GM18868 (cell line): Measurements from ENCODE around the gene XPOT.

ENCODE experiments used
- ATAC-seq: cut with Tn5 transposase; IDR thresholded peaks from one replicate; pipeline ENCODE4 v1.9.1; 2021; ENCODE audit warnings: mild to moderate bottlenecking, moderate library complexity; ENCODE audit not compliant: unreplicated experiment

Gene XPOT

GRCh38 chr12:64466178-64466577, 62.0 kb downstream of the XPOT start:
- no peak for ATAC-seq

GRCh38 chr12:64468966-64469365, 64.8 kb downstream of the XPOT start:
- ATAC-seq = no peak

GRCh38 chr12:64469455-64470142, 65.4 kb downstream of the XPOT start:
- ATAC-seq = no peak

DNA sequence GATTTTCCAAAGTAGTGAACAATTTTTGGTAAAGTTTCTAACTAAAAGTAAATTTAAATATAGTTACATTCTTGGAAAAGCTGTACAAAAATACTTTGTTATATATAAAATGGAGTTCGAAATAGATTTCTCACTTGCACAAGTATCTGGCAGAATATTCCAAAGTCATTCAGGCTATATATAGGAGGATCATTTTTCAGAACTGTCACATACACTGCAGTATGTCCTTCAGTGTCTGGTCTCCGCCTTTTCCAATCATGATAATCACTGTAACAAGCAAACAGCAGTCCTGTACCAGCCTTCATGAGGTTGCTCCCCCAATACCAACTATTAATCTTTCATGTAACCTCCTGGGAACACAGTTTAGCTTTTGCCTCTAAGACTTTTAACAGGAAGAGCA, 66.3 kb downstream of the XPOT start:
- ATAC-seq = no peak

DNA sequence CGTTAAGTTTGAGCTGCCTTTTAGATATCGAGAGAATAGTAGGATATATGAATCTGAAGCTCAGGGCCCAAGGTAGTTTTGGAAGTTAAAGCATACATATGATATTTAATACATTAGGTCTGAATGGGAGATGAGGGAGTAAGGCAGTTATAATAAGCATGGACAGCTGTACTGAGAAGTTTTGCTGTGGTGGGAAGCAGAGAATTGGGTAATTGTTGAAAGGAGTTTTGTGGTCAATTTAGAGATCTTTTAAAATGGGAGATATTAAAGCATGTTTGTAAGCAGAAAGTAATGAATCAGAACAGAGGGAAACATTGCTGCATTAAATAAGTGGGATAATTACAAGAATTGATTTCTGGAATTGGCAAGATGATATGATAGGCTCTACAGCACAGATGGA, 69.0 kb downstream of the XPOT start:
- no peak for ATAC-seq

- no peak for ATAC-seq
These were observed 71.3 kb downstream of the XPOT start for GRCh38 chr12:64475518-64475917.

DNA sequence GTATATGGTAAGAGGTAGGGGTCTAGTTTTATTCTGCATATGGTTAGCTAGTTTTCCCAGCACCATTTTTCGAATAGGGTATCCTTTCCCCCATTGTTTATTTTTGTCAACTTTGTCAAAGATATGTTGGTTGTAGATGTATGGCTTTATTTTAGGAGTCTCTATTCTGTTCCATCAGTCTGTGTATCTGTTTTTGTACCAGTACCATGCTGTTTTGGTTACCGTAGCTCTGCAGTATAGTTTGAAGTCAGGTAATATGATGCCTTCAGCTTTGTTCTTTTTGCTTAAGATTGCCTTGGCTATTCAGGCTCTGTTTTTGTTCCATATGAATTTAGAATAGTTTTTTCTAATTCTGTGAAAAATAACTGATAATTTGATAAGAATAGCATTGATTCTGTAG, 72.7 kb downstream of the XPOT start:
- ATAC-seq = no peak

DNA sequence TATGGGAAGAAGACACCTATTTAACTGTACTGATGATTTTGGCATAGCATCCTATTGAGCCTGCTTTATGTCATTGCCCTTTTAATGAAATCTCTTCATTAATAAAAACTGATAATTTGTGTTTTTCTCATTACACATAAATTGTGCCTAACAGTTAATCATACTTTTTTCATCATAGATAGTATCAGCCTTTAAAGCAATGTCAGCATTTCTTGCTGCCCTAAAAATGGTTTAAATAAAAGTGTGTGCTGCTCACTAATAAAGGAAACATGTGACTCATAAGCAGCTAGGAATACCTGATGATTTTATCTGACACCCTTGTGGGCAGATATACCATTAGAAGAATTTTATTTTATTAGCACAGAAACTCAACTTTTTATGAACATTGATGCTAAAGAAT, 74.5 kb downstream of the XPOT start:
- no peak for ATAC-seq

GRCh38 chr12:64480148-64480547, 76.0 kb downstream of the XPOT start:
- ATAC-seq = no peak

- no peak for ATAC-seq
These were observed 82.5 kb downstream of the XPOT start for GRCh38 chr12:64486657-64487056.

GRCh38 chr12:64491718-64492117, 87.5 kb downstream of the XPOT start:
- no peak for ATAC-seq

- ATAC-seq = no peak
These were observed 89.3 kb downstream of the XPOT start for GRCh38 chr12:64493513-64493912.

GRCh38 chr12:64494998-64495729, 91.0 kb downstream of the XPOT start:
- no peak for ATAC-seq

DNA sequence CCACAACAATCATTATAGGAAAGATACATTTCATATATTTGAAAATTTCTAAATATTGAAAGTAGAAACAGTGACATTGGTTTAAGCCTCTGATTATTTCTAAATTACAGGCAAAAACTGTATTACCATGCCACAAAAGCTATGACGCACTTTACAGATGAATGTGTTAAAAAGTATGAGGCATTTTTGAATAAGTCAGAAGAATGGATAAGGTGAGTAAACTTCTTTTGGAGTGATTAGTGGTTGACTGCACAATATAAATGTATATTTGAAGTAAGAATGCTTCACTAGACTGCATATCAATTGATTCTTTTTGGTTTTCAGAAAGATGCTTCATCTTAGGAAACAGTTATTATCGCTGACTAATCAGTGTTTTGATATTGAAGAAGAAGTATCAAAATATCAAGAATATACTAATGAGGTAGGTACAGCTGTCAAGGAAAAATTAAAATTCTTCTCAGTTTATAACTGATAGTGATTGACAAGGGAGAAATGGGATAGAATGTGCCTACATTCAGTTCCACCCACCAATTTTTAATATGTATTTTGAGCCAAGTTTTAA, 92.7 kb downstream of the XPOT start:
- ATAC-seq = no peak

DNA sequence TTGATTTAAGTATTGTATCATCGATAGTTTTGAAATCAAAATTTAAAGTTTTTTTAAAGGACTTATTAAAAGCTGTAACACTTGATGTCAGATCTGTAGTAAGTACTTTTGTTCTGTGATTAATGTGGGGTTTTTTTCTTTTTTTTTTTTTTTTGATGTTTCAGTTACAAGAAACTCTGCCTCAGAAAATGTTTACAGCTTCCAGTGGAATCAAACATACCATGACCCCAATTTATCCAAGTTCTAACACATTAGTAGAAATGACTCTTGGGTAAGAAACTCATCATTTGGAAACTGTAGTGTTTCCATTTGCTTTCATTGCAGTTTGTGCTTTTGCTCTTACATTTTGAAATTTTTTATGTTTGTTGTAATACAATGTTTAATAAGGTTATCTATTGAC, 93.3 kb downstream of the XPOT start:
- ATAC-seq = no peak

DNA sequence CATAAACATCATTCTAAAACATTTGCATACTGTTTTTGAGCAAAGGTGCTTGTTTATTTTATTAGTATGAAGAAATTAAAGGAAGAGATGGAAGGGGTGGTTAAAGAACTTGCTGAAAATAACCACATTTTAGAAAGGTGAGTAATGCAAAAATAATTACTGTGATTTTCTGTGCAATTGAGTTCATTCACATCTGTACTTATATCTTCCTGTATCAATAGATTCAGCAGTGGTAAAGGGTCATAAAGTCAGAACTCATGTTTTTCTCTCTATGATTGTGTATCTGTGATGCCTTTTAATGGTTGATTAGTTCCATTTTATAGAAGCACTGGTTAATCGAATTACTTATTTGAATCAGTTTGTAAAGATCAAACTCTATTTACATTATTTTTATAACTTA, 93.7 kb downstream of the XPOT start:
- no peak for ATAC-seq

GRCh38 chr12:64500394-64500793, 96.2 kb downstream of the XPOT start:
- no peak for ATAC-seq
